Endothelial cell of umbilical vein (primary cell): ENCODE results near the gene DIO3. TPM values are rescaled to one million over a fixed set of nuclear protein-coding genes. Genes with fewer than 3 reads are reported as not detected.

Experiments
- BruUV-seq: library from RNA; stranded (reverse); fragments of 400-500 nt; replicated peaks from 2 replicates; lab custom pipeline; 2021; lab: Mats Ljungman, UMichigan
- CTCF ChIA-PET: fragments of 300-600, 350-600 bp; sonication (Branson Sonifier 250); formaldehyde crosslinking; loops from one replicate; lab custom pipeline; 2021; ENCODE audit warnings: antibody characterized with exemption, inconsistent platforms; lab: Charles Lee
- POLR2A ChIA-PET: fragments of 300-600, 350-600 bp; sonication (Branson Sonifier 250); formaldehyde crosslinking; loops from one replicate; lab custom pipeline; 2021; ENCODE audit warnings: antibody characterized with exemption, inconsistent platforms; lab: Charles Lee
- DNase-seq: peaks from one replicate; pipeline ENCODE4 v3.0.0-alpha.2; 2011; ENCODE audit warnings: low read depth, low spot score
- FAIRE-seq: peaks from 2 replicates; lab custom pipeline; 2011; peaks lifted over from hg19 to GRCh38; lab: Jason Lieb, UNC
- H2AFZ ChIP-seq: 2 replicates; pipeline ENCODE4 v1.6.0; 2012; ENCODE audit warnings: low read depth, low read length, control low read depth, inconsistent platforms
- H3K27ac ChIP-seq: 2 replicates; pipeline ENCODE4 v1.5.1; 2011; ENCODE audit warnings: low read depth, mild to moderate bottlenecking, control low read depth, low read length, moderate library complexity; ENCODE audit not compliant: insufficient read depth
- H3K27me3 ChIP-seq, 2 experiments: 2 replicates each; pipeline versions ENCODE4 v1.6.0 to v1.6.1; 2011; ENCODE audit warnings: low read length in 2 of 2, mixed read lengths in 1 of 2; ENCODE audit not compliant: control insufficient read depth in 2 of 2, insufficient read depth in 2 of 2
- H3K36me3 ChIP-seq, 2 experiments: 2 replicates in 1 of 2; 3 replicates in 1 of 2; pipeline ENCODE4 v1.5.1; 2011; ENCODE audit warnings: low read length in 2 of 2, mild to moderate bottlenecking in 1 of 2, moderate library complexity in 1 of 2; ENCODE audit not compliant: control insufficient read depth in 2 of 2, insufficient read depth in 2 of 2; ENCODE audit errors: extremely low read depth in 1 of 2
- H3K4me1 ChIP-seq: 3 replicates; pipeline ENCODE4 v1.5.1; 2011; ENCODE audit warnings: mild to moderate bottlenecking, low read length; ENCODE audit not compliant: control insufficient read depth, insufficient read depth; ENCODE audit errors: extremely low read depth
- H3K4me2 ChIP-seq: 2 replicates; pipeline ENCODE4 v1.6.1; 2011; ENCODE audit warnings: low read length, control low read depth, mixed read lengths; ENCODE audit not compliant: insufficient read depth
- H3K4me3 ChIP-seq, 3 experiments: fragments of 200-600 bp in 1 of 3; sonication (generic), shearing (Covaris generic) in 1 of 3; replicated peaks in 1 of 3; 2 replicates each; pipeline ENCODE4 v1.5.1; 2011 to 2016; ENCODE audit warnings: control low read depth in 3 of 3, low read length in 3 of 3, mild to moderate bottlenecking in 2 of 3, inconsistent platforms in 1 of 3, low read depth in 1 of 3, moderate library complexity in 1 of 3; ENCODE audit not compliant: insufficient read depth in 1 of 3
- H3K79me2 ChIP-seq: 2 replicates; pipeline ENCODE4 v1.6.0; 2012; ENCODE audit warnings: low read length, inconsistent platforms; ENCODE audit not compliant: control insufficient read depth, insufficient read depth
- H3K9ac ChIP-seq: replicated peaks from 2 replicates; pipeline ENCODE3; 2011; ENCODE audit warnings: low read length, control low read depth; ENCODE audit not compliant: insufficient read depth; ENCODE audit errors: extremely low read depth
- H3K9me1 ChIP-seq: replicated peaks from 3 replicates; pipeline ENCODE4 v1.6.0; 2011; ENCODE audit warnings: mild to moderate bottlenecking, low read length; ENCODE audit not compliant: control insufficient read depth, insufficient read depth; ENCODE audit errors: extremely low read depth
- H3K9me3 ChIP-seq: replicated peaks from 2 replicates; pipeline ENCODE4 v1.5.1; 2012; ENCODE audit warnings: low read length, inconsistent platforms; ENCODE audit not compliant: control insufficient read depth, insufficient read depth
- H4K20me1 ChIP-seq: replicated peaks from 2 replicates; pipeline ENCODE3; 2011; ENCODE audit warnings: mild to moderate bottlenecking, low read length; ENCODE audit not compliant: control insufficient read depth, insufficient read depth; ENCODE audit errors: extremely low read depth
- EZH2 ChIP-seq: IDR thresholded peaks from 2 replicates; pipeline ENCODE4 v1.6.1; 2012; ENCODE audit warnings: borderline replicate concordance, low read depth, mild to moderate bottlenecking, moderate library complexity, low read length, inconsistent platforms; ENCODE audit not compliant: severe bottlenecking
- FOS ChIP-seq: IDR thresholded peaks from 2 replicates; pipeline ENCODE4 v1.6.1; 2011; ENCODE audit warnings: mild to moderate bottlenecking, low read length, moderate library complexity, borderline replicate concordance; ENCODE audit not compliant: insufficient read depth
- GATA2 ChIP-seq: IDR thresholded peaks from 2 replicates; pipeline ENCODE4 v1.7.0; 2011; ENCODE audit warnings: low read depth, mild to moderate bottlenecking, moderate library complexity, mixed read lengths, low read length; ENCODE audit not compliant: insufficient read length, insufficient read depth
- JUN ChIP-seq: IDR thresholded peaks from 2 replicates; pipeline ENCODE4 v1.6.1; 2011; ENCODE audit warnings: borderline replicate concordance, low read depth; ENCODE audit not compliant: insufficient read length, insufficient read depth
- MYC ChIP-seq: IDR thresholded peaks from one replicate; pipeline ENCODE4 v1.6.1; 2011; ENCODE audit warnings: mild to moderate bottlenecking, low read depth, low read length
- POLR2A ChIP-seq: IDR thresholded peaks from 2 replicates; pipeline ENCODE4 v1.6.1; 2012; ENCODE audit warnings: low read depth, mild to moderate bottlenecking, control low read depth, low read length
- POLR2AphosphoS5 ChIP-seq: IDR thresholded peaks from 2 replicates; pipeline ENCODE4 v1.6.1; 2012; ENCODE audit warnings: low read depth, mild to moderate bottlenecking, control low read depth, low read length, moderate library complexity; ENCODE audit not compliant: insufficient read depth
- dilution Hi-C: fragments of 300-500 bp; cut with MboI; formaldehyde crosslinking; loops from one replicate; pipeline ENCODE4 v1.15.0; 2019; ENCODE audit warnings: low sequenced_read_pairs; ENCODE audit not compliant: extremely low pct_ligation_motif_present
- intact Hi-C: fragments of 100-400 bp; cut with micrococcal nuclease; formaldehyde crosslinking; loops from one replicate; pipeline ENCODE4 v1.10.0; 2022
- polyA plus RNA-seq, 4 experiments: library from polyadenylated mRNA; depleted of rRNA in 3 of 4; stranded (reverse) in 3 of 4; unstranded in 1 of 4; fragments of >200 nt; gene quantifications; 2 replicates each; pipeline versions ENCODE4 v1.2.1 to v1.2.3, GENCODE V29; 2011 to 2012; ENCODE audit warnings: missing spikeins in 1 of 4
- total RNA-seq: library from RNA; stranded (reverse); gene quantifications from 2 replicates; pipeline ENCODE4 v1.2.3, GENCODE V29; 2021
- TF ChIP-seq, protein P1 (sequence below): IDR thresholded peaks from 2 replicates; pipeline ENCODE4 v1.6.1; 2011; ENCODE audit not compliant: insufficient read depth, insufficient read length
- TF ChIP-seq, protein P2 (sequence below), 2 donors: IDR thresholded peaks; 1 replicate in 1 of 2; 2 replicates in 1 of 2; pipeline ENCODE4 v1.5.1; 2011; ENCODE audit warnings: low read length in 2 of 2, mild to moderate bottlenecking in 2 of 2, moderate library complexity in 2 of 2, control low read depth in 1 of 2, inconsistent platforms in 1 of 2, low read depth in 1 of 2; ENCODE audit not compliant: insufficient read depth in 1 of 2; ENCODE audit errors: extremely low read depth in 1 of 2

Gene DIO3
- total and polyA plus RNA-seq, 2 donors (not counting 3 experiments of a cell fraction or from before 2014, with no cell fraction given), result not detected

DNA sequence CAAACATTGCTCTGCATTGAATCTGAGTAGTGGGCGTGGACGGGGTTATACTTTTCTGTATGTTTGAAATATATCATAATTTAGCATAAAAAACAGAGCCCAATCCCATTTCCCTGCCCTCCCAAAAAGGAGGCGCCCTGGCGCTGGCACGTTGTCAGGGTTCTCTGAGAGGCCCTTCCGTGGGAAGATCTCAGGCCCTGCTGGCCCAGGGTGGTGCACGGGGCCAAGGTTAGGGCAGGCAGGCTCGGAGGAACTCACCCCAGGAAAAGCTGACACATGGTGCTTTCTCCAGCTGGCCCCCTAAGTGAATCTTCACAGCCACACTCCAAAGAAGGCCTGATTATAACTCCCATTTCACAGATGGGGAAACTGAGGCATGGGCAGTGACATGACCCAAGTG, 17.2 kb downstream of the DIO3 start:
- Histone ChIP-seq H3K36me3 (no peaks in the 10 kb centered on the region), H3K4me2 (no peak overlapping the region), H3K9ac (no peak overlapping the region), H3K27me3 (no peaks in the 10 kb centered on the region), H3K27ac (no peak overlapping the region), H3K4me3 (no peak overlapping the region), H3K9me1 (no peaks in the 10 kb centered on the region), H4K20me1 (no peaks in the 10 kb centered on the region), H3K9me3 (no peaks in the 10 kb centered on the region), H3K4me1 (no peaks in the 10 kb centered on the region), H2AFZ (no peak overlapping the region), H3K79me2 (no peaks in the 10 kb centered on the region)
- no peak for FAIRE-seq
- dilution Hi-C loops, result no loop called here
- DNase-seq, result no peak
- ChIA-PET CTCF (no interaction called here), POLR2A (no interaction called here)
- TF ChIP-seq POLR2AphosphoS5 (no peak), EZH2 (no peak), FOS (no peak), MYC (no peak)
- intact Hi-C loops, result no loop called here
- no TSS peak for BruUV-seq

DNA sequence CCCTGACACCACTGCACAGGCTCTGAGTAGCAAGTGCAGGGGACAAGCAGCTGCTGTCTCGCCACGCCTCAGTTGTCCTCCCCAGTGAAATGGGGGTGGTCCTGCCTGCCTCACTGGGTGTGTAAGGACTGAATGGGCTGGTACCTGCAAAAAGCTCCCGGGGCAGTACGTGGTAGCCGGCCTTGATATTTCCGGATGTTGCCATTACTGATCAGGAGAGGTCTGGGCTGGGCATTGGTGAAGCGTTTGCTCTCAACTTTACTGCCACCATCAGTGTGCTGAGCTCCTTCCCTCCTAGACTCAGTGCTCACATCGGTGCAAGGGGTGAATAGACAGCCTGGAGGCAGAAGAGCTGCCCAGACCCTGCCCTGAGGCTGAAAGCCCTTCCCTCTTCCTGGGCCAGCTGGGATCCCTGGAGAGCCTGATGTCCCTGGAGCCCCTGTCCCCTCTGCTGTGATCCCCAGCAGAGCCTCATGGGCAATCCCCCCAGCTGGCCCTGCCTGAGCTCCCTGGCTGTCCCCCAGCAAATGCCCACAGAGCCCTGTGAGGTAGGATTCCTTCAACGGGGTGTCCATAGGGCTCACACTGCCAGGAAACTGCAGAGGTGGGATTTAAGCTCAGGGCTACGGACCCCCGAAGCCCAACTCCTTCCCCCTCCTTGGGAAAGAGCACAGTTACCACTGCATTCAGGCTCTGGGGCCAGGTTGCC, 18.2 kb downstream of the DIO3 start:
- ChIA-PET POLR2A (no interaction called here), CTCF (interaction anchor here (0.6 to 0.8 kb wide), 3 partner anchors 10 to 38 kb away, joined by 3 read pairs; no protein-coding TSS in a partner anchor)
- H2AFZ ChIP-seq, result no peak overlapping the region
- H3K27me3 ChIP-seq, result no peaks in the 10 kb centered on the region
- TF ChIP-seq, protein P1, sequence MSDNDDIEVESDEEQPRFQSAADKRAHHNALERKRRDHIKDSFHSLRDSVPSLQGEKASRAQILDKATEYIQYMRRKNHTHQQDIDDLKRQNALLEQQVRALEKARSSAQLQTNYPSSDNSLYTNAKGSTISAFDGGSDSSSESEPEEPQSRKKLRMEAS, result no peak
- TF ChIP-seq, protein P2, sequence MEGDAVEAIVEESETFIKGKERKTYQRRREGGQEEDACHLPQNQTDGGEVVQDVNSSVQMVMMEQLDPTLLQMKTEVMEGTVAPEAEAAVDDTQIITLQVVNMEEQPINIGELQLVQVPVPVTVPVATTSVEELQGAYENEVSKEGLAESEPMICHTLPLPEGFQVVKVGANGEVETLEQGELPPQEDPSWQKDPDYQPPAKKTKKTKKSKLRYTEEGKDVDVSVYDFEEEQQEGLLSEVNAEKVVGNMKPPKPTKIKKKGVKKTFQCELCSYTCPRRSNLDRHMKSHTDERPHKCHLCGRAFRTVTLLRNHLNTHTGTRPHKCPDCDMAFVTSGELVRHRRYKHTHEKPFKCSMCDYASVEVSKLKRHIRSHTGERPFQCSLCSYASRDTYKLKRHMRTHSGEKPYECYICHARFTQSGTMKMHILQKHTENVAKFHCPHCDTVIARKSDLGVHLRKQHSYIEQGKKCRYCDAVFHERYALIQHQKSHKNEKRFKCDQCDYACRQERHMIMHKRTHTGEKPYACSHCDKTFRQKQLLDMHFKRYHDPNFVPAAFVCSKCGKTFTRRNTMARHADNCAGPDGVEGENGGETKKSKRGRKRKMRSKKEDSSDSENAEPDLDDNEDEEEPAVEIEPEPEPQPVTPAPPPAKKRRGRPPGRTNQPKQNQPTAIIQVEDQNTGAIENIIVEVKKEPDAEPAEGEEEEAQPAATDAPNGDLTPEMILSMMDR (IDR thresholded peaks at IDR 0.05; ENCODE audit: extremely low read depth in 1 of 2, insufficient read depth in 1 of 2, low read depth in 1 of 2, low read length in 2 of 2), result no peak
- TF ChIP-seq POLR2A (no peak), FOS (no peak), JUN (no peak), MYC (no peak), GATA2 (no peak), EZH2 (no peak), POLR2AphosphoS5 (no peak)
- H4K20me1 ChIP-seq, result no peaks in the 10 kb centered on the region
- H3K4me3 ChIP-seq, result no peak overlapping the region
- DNase-seq (no peak), FAIRE-seq (no peak)
- H3K4me1 ChIP-seq, result no peaks in the 10 kb centered on the region
- intact Hi-C loops, result no loop called here
- dilution Hi-C loops, result no loop called here
- H3K4me2 ChIP-seq, result no peak overlapping the region
- H3K9me3 ChIP-seq, result no peaks in the 10 kb centered on the region
- H3K9ac ChIP-seq, result no peak overlapping the region
- no peaks in the 10 kb centered on the region for H3K9me1 ChIP-seq
- no peak overlapping the region for H3K27ac ChIP-seq
- no TSS peak for BruUV-seq
- H3K79me2 ChIP-seq, result no peaks in the 10 kb centered on the region
- H3K36me3 ChIP-seq, result no peaks in the 10 kb centered on the region
